Left cardiac atrium (tissue), 4 donors: ENCODE measurements around the gene GTF3C2. TPM values are rescaled to one million over a fixed set of nuclear protein-coding genes. Genes with fewer than 3 reads are reported as not detected.
"Not testable (repeated sequence)": the region's sequence is repeated elsewhere in the genome, so short reads cannot be mapped to it uniquely, and the experiment has no call there.

ENCODE experiments used
- ATAC-seq, 2 donors: fragments of 200-7000 bp; cut with Tn5 transposase; one replicate each; pipeline ENCODE4 v1.9.1; 2020; ENCODE audit warnings: mild to moderate bottlenecking in 2 of 2, moderate library complexity in 2 of 2
- DNase-seq: peaks from one replicate; pipeline ENCODE4 v3.0.0-alpha.2; 2020
- intact Hi-C, 2 donors: fragments of 100-400 bp; cut with DNase I; formaldehyde crosslinking; loops; one replicate each; pipeline versions ENCODE4 v1.14.1 to v1.15.1; 2022 to 2023
- total RNA-seq, 2 donors: library from RNA; stranded (reverse); fragmentation: NEBNext Ultra II Directional; extraction: Animal tissue kit (Norgen Biotek cat#: 25700); gene quantifications; one replicate each; pipeline ENCODE4 v1.2.1, GENCODE V29; 2021
- donor health status: DM: no; HTN: yes; CAD: no.
- donor health status: DM: no; HTN: yes; CAD: no; lungs with severe emphysema.
- donor health status: DM: yes; HTN: yes; CAD: no.
- donor health status: Dilated cardiomyopathy.

Gene GTF3C2
- total RNA-seq, 2 donors from 2014 or later = 17.7 to 29.1 TPM

DNA sequence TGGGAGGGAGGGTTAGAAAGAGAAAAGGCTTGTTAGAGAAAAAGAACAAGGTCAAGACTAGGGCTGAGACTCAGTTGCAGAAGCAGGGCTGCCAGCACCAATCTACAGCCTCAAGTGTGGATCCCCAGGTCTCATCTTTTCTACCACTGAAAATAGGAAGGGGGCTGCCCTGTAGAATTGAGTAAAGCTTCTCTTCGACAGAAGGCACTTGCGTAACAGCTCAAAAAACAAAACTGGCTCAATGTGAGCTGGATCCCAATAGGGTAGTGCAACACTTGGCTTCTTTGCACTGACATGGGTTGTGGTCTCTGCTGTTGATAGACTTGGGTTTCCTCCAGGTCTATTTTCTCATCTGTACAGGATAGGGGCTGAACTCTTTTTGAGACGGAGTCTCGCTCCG is 31.8 kb downstream of the GTF3C2 start:
- intact Hi-C loops = loop anchor here in 1 of 2 donors (5.0 kb wide), 1 partner anchor 43 kb away; no protein-coding TSS in a partner anchor
- DNase-seq = no peak
- ATAC-seq = no peak

DNA sequence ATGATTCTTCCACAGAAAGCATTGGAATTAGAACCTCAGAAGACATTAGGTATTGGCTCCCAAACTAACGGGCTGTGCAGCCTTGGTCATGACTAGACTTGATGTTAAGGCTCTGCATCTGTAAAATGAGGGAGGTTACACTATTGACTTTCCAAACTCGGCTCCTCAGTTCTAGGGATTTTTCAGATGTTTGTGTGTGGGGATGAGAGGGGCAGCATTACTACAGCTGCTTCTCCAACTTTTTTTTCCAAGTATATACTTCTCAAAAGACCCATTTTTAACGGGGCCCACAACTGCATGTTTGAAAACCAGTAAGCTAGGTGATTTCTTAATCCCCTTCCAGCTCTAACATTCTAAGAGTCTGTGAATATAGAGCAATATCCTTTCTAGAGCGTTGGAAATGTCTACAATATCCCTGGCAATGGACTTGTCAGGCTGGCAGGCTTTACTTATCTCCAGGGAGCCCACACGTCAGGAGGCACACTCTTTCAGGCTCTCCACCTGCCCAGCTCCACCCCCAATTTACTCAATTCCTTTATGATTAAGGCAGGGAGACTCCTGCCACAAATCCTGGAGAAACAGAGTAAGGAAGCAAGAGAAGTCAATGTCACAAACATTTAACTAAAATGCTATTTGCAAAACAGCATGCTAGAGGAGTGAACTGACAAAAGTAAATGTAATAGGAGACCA is 32.8 kb downstream of the GTF3C2 start:
- ATAC-seq = peak in 1 of 2 donors; percentile 10
- intact Hi-C loops = loop anchor here in 1 of 2 donors (5.0 kb wide), 1 partner anchor 44 kb away; no protein-coding TSS in a partner anchor

GRCh38 chr2:27322766-27323595 is 33.6 kb downstream of the GTF3C2 start, which contains the start of gene MPV17:
TSS of gene MPV17 (minus strand) at chr2:27323097. CDS start at chr2:27322517, 580 bp downstream.
- ATAC-seq = peak; percentile 94 to 98
- intact Hi-C loops = loop anchor here in 1 of 2 donors (5.0 kb wide), 1 partner anchor 44 kb away; no protein-coding TSS in a partner anchor

More for the DNA sequence above, 32.8 kb downstream of the GTF3C2 start:
- no peak for DNase-seq

GRCh38 chr2:27322301-27322765 is 34.2 kb downstream of the GTF3C2 start:
- intact Hi-C loops = loop anchor here in 1 of 2 donors (5.0 kb wide), 1 partner anchor 45 kb away; no protein-coding TSS in a partner anchor
- ATAC-seq (peak; percentile 6 to 30), DNase-seq (peak; percentile 35)

More at GRCh38 chr2:27322766-27323595, 33.6 kb downstream of the GTF3C2 start, which contains the start of gene MPV17:
- peak; percentile 95 for DNase-seq

- peak; percentile 63 to 84 for ATAC-seq
- peak; percentile 84 for DNase-seq
- intact Hi-C loops = loop anchor here in 1 of 2 donors (5.0 kb wide), 1 partner anchor 46 kb away; no protein-coding TSS in a partner anchor
Observed at GRCh38 chr2:27320958-27321543, 35.5 kb downstream of the GTF3C2 start.

GRCh38 chr2:27319839-27320238 is 36.7 kb downstream of the GTF3C2 start:
- not testable (repeated sequence) for ATAC-seq, DNase-seq
- intact Hi-C loops = loop anchor here in 1 of 2 donors (5.0 kb wide), 1 partner anchor 47 kb away; no protein-coding TSS in a partner anchor

DNA sequence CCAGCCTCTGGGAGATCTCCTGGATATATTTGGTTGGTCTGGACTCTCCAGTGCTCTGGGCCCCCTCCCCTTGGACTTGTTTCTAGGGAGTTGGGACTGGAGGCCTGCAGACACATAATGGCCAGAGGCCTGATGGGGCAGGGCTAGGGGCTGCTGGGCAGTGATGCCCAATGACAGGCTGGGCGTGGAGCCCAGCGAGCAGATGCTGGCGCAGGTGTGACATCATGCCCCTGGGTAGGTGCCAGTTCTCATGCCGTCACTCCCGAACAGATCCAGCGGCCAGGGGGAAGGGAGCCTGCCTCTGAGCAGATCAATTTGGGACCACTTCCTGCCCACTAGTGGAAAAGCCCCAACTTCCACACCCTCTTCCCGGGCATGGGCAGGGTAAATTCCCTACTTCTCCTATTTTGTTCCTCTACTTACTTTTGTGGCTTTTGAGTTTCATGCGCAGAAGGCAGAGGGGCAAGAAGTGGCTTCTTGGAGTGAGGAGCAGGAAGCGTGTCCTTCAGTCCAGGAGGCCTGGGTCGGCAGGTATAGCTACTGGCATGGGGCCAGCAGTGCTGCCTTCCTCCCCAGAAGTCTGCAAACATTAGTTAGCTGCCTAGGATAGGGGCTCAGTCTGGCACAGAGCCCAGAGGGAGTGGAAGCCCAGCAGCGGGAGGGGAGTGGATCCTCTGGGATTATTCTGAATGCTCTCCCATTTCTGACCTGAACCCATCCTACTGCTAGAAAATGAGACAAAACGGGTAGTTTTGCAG is 39.7 kb downstream of the GTF3C2 start:
- ATAC-seq (peak in 1 of 2 donors; percentile 6), DNase-seq (peak; percentile 26)
- intact Hi-C loops = no loop called here

DNA sequence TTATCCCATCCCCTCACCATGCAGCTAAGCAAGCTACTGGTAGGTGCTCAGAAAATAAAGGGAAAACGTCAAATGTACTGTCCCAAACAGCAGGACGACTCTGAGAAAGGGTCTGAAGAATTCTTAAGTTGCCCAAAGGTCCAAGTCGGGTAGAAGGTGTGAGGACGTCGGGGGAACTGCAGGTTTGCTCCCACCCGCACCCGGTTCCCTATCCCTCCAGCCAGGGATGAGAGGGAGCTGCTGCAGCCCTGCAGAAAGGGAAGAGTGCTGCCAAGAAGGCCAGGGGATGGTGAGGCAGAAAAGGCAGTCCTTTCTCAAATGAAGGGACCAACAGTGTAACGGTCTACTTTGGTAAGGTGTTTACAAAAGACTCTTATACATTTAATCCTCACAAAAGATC is 41.4 kb downstream of the GTF3C2 start:
- intact Hi-C loops = no loop called here
- DNase-seq = no peak
- ATAC-seq = no peak

GRCh38 chr2:27314709-27315108 is 41.9 kb downstream of the GTF3C2 start:
- no peak for ATAC-seq
- intact Hi-C loops = no loop called here
- DNase-seq = no peak

- DNase-seq (no peak), ATAC-seq (no peak)
- intact Hi-C loops = no loop called here
Observed at GRCh38 chr2:27313882-27314645, 42.5 kb downstream of the GTF3C2 start.

DNA sequence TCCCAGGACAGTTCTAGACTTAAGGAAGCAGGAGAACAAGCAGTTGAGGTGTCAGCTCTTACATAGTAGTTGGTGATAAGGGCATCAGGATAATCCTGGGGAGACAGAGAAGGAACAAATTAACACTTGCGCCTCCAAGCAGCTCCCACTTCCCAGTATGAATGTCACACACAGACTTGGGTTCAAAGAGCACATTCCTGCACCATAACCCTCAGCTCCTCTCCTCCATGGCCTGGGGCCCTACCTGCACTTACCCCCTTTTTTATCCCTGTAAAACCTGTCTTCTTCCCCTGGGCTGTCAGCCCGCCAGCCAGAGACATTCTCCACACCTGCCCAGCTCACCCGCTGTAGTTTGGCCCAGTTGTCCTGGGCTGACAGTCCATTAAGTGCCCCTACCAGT is 44.4 kb downstream of the GTF3C2 start:
- DNase-seq (no peak), ATAC-seq (no peak)
- intact Hi-C loops = no loop called here

GRCh38 chr2:27309651-27310050 is 46.9 kb downstream of the GTF3C2 start:
- intact Hi-C loops = no loop called here
- DNase-seq (no peak), ATAC-seq (no peak)

GRCh38 chr2:27308359-27308881 is 48.1 kb downstream of the GTF3C2 start, which contains the start of gene UCN:
TSS of gene UCN (minus strand) at chr2:27308445. CDS start at chr2:27307895, 550 bp downstream.
- DNase-seq (peak; percentile 56), ATAC-seq (peak; percentile 22 to 38)
- intact Hi-C loops = no loop called here

DNA sequence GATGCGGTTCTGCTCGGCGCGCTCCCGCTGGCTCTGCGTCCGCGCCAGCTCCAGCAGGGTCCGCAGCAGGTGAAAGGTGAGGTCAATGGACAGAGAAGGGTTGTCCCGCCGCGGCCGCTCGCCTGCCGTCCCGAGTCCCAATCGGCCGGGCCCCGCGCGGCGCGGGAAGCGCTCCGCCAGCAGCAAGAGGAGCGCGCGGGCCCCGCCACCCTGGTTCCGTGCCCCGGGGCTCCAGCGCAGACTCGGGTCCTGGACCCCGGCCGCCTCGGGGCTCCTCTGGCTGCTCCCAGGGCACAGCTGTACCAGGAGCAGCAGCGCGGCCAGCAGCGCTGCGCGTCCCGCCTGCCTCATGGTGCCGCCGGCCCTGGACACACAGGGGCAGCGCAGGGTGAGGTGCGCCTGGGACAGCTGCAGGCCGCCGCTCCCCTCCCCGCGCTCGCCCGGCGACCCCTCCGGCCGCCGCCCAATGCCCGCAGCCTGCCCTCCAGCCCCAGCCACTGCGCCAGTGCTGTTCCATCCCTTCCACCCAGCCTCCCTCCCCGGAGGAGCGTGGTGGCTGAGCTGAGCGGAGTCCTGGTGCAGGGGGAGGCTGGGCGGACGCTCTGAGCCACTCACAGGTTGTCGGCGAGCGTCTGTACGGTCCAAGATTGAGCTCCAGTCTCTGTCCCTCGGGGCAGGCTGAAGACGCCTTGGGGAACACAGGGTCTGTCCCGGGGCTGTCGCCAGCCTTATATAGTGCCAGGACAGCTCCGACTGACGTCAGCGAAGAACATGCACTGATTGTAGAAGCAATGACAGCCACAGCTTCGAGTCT is 48.8 kb downstream of the GTF3C2 start:
- intact Hi-C loops = no loop called here

DNA sequence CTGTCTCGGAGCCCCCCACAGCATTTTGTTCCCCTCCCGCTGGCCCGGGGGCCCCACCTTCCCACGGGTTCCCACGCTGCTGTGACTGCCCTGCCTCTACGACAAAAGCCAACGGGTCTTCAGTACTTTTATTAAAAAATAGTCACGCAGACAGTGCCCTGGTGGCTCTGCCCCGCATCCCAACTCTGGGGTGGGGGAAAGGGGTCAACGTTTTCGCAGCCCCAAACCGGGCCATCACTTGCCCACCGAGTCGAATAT is 49.3 kb downstream of the GTF3C2 start:
- intact Hi-C loops = no loop called here
- DNase-seq = no peak
- ATAC-seq = no peak

More for the DNA sequence above, 48.8 kb downstream of the GTF3C2 start:
- DNase-seq (peak; percentile 40), ATAC-seq (peak in 1 of 2 donors; percentile 8)

- intact Hi-C loops = no loop called here
- DNase-seq (peak; percentile 25), ATAC-seq (peak in 1 of 2 donors; percentile 4)
Observed at GRCh38 chr2:27306573-27307286, 49.8 kb downstream of the GTF3C2 start.
